Endothelial cell (in vitro differentiated cells): ENCODE data around the gene BRF1. TPM values are rescaled to one million over a fixed set of nuclear protein-coding genes. Genes with fewer than 3 reads are reported as not detected.

Experiments
- DNase-seq: peaks from one replicate; pipeline ENCODE4 v3.0.0; 2021; ENCODE audit warnings: low spot score
- H3K27ac Mint-ChIP-seq: one replicate; pipeline ENCODE4 v1.8.0; 2021; ENCODE audit warnings: mixed read lengths, inconsistent platforms; ENCODE audit not compliant: unreplicated experiment
- H3K27me3 Mint-ChIP-seq: one replicate; pipeline ENCODE4 v1.8.0; 2021; ENCODE audit warnings: mild to moderate bottlenecking, moderate library complexity, mixed read lengths, inconsistent platforms; ENCODE audit not compliant: unreplicated experiment
- H3K36me3 Mint-ChIP-seq: one replicate; pipeline ENCODE4 v1.8.0; 2021; ENCODE audit warnings: mild to moderate bottlenecking, low read depth, mixed read lengths, inconsistent platforms; ENCODE audit not compliant: unreplicated experiment
- H3K4me1 Mint-ChIP-seq: one replicate; pipeline ENCODE4 v1.8.0; 2021; ENCODE audit warnings: mild to moderate bottlenecking, mixed read lengths, inconsistent platforms; ENCODE audit not compliant: unreplicated experiment
- H3K4me3 Mint-ChIP-seq: one replicate; pipeline ENCODE4 v1.8.0; 2021; ENCODE audit warnings: mild to moderate bottlenecking, mixed read lengths, inconsistent platforms; ENCODE audit not compliant: unreplicated experiment
- H3K9me3 Mint-ChIP-seq: one replicate; pipeline ENCODE4 v1.8.0; 2021; ENCODE audit warnings: mixed read lengths, inconsistent platforms; ENCODE audit not compliant: unreplicated experiment
- total RNA-seq: library from RNA; stranded (reverse); fragmentation: NEBNext Ultra II Directional; extraction: Animal tissue kit (Norgen Biotek cat#: 25700); gene quantifications from one replicate; pipeline ENCODE4 v1.2.1, GENCODE V29; 2021; ENCODE audit not compliant: unreplicated experiment
- TF ChIP-seq, protein P1 (sequence below): fragments of 200-600 bp; sonication (generic); IDR thresholded peaks from one replicate; pipeline ENCODE4 v1.5.0; 2021; ENCODE audit warnings: antibody characterized with exemption; ENCODE audit not compliant: unreplicated experiment

Gene BRF1
- total RNA-seq, 1 donor from 2014 or later = 40.9 TPM

DNA sequence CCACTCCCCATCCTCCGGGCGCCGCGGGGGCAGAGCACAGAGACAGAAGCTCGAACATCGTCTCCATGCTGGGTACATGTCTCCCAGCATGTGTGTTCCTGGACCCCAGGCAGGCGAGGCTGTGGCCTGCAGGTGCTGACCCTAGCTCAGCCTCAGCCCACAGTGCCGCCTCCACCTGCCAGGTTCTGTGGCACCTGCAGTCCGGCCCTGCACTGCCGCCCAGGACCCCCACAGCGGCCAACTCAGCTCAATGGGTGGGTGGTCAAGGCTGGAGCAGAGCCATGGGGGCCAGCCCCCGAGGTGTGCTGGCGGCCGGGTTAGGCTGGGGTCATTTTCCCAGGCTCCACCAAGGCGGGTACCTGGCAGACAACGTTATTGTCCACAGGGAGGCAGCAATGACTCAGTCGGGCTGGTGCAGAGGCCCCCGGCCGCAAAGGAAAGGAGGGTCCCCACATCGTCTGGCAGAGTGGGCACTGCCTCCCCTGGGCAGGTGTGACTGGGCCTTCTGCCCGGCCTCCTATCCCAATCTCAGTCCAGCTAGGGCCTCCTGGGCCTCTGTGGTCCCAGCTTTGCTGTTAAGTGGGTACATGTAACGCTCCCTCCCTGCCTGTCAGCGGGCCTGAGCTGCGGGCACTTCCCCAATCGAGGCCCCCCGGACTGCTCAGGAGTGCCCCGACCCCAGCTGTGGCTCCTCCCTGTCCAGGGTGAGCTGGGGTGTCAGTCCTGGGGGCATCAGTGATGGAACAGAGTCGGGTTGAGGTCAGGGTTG lies 99.5 kb downstream of the BRF1 start:
- DNase-seq = no peak

DNA sequence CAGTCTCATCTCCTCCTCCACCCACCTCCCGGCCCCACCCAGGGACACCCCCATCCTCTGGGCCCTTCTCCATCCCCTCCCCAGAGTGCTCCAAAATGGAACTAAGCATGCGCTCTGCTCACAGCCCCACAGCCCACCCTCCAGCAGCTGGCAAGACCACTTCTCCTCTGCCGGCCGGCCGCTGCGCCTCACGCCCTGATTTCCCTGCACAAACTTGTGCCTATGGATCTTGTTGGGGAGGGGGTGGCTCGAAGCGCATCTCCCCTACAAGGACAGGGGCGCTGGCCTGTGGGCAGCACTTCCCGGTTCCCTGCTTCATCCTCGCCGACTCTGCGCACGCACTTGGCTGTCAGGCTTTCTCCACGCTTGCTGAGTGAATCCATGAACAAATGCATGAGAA lies 100.2 kb downstream of the BRF1 start:
- no peak for DNase-seq
- no peak overlapping the region for H3K27ac Mint-ChIP-seq
- H3K9me3 Mint-ChIP-seq = no peaks in the 10 kb centered on the region
- TF ChIP-seq, protein P1, sequence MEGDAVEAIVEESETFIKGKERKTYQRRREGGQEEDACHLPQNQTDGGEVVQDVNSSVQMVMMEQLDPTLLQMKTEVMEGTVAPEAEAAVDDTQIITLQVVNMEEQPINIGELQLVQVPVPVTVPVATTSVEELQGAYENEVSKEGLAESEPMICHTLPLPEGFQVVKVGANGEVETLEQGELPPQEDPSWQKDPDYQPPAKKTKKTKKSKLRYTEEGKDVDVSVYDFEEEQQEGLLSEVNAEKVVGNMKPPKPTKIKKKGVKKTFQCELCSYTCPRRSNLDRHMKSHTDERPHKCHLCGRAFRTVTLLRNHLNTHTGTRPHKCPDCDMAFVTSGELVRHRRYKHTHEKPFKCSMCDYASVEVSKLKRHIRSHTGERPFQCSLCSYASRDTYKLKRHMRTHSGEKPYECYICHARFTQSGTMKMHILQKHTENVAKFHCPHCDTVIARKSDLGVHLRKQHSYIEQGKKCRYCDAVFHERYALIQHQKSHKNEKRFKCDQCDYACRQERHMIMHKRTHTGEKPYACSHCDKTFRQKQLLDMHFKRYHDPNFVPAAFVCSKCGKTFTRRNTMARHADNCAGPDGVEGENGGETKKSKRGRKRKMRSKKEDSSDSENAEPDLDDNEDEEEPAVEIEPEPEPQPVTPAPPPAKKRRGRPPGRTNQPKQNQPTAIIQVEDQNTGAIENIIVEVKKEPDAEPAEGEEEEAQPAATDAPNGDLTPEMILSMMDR = no peak
- peaks cover 39% of the 10 kb centered on the region for H3K4me1 Mint-ChIP-seq
- H3K27me3 Mint-ChIP-seq = peaks cover 20% of the 10 kb centered on the region
- peak overlapping the region; percentile 21 for H3K4me3 Mint-ChIP-seq
- H3K36me3 Mint-ChIP-seq = no peaks in the 10 kb centered on the region

More for the DNA sequence above, 99.5 kb downstream of the BRF1 start:
- Mint-ChIP-seq H3K36me3 (no peaks in the 10 kb centered on the region), H3K4me3 (no peak overlapping the region), H3K4me1 (peaks cover 36% of the 10 kb centered on the region), H3K27ac (peak overlapping the region; percentile 74), H3K27me3 (peaks cover 19% of the 10 kb centered on the region), H3K9me3 (no peaks in the 10 kb centered on the region)
- TF ChIP-seq, protein P1 = no peak

DNA sequence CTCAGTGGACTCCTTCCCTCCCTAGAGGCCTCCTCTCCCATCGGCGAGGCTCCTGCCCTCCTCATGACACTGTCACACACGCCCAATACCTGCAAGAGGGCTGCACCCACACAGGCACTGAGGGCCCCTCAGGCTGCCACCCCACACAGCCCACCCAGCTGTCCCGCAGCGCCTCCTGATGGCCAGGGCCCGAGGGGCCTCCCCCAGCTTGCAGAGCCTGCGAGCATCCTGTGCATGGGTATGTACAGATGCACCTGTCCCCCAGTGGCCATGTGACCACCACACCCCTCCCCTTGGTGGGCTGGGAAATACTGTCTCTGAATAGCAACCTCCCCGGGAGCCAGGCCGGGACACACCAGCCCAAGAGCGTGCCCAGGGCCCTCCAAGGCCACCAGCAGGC lies 100.7 kb downstream of the BRF1 start:
- Mint-ChIP-seq H3K27ac (no peak overlapping the region), H3K27me3 (peaks cover 23% of the 10 kb centered on the region), H3K36me3 (no peaks in the 10 kb centered on the region), H3K4me1 (peaks cover 43% of the 10 kb centered on the region), H3K9me3 (no peaks in the 10 kb centered on the region), H3K4me3 (peak overlapping the region; percentile 21)
- TF ChIP-seq, protein P1 = no peak
- no peak for DNase-seq

DNA sequence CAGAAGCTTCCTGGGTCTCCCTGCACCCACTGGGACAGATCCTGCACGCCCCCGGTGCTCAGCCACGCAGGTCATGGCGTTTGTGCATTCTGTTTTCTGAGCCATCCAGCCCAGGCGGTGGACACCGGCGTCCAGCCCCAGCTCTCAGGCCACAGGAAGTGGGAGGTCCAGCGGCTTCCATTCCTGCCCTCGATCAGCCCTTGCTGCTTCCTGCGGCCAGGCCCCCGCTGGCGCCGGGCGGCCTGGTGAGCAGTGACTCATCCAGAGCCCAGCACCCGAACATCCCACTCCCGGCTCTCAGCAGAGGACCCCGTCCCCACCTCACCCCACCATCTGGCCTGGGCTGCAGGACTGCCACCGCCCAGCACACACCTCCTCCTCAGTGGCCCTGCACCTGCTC lies 101.7 kb downstream of the BRF1 start:
- Mint-ChIP-seq H3K4me3 (peak overlapping the region; percentile 73), H3K36me3 (no peaks in the 10 kb centered on the region), H3K4me1 (peaks cover 51% of the 10 kb centered on the region), H3K9me3 (no peaks in the 10 kb centered on the region), H3K27ac (peak overlapping the region; percentile 84), H3K27me3 (peaks cover 30% of the 10 kb centered on the region)
- no peak for DNase-seq
- TF ChIP-seq, protein P1 = no peak

DNA sequence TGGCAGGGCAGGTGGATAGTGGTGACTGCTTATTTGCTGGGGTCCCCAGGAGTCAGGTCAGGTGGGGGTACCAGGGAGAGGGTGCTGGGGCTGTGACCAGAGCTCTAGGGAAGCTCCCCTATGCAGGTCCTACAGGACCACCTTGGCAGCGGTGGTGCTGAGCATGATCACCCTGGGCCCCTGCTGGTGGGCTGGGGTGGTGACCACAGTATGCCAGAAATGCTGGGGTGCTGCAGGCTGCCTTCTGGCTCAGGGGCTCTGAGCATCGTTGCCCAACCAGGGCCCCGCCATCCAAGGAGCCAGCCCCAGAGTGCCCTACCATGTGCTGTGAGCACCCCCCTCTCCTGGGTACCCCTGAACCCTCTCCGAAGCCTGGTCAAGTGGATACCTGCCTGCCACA lies 102.2 kb downstream of the BRF1 start:
- TF ChIP-seq, protein P1 = peak; percentile 49
- H3K9me3 Mint-ChIP-seq = no peaks in the 10 kb centered on the region
- H3K4me3 Mint-ChIP-seq = peak overlapping the region; percentile 73
- H3K36me3 Mint-ChIP-seq = no peaks in the 10 kb centered on the region
- peaks cover 56% of the 10 kb centered on the region for H3K4me1 Mint-ChIP-seq
- H3K27me3 Mint-ChIP-seq = peaks cover 32% of the 10 kb centered on the region
- DNase-seq = no peak
- H3K27ac Mint-ChIP-seq = peak overlapping the region; percentile 84
